Stimulated activated naive CD8-positive, alpha-beta T cell treated with anti-CD3 and anti-CD28 coated beads, Interleukin-15, amount 100 ng/mL, for 72 hours (primary cell): ENCODE results near the gene NGFR.

Experiments
- ATAC-seq: fragments of 150-1000 bp; cut with Tn5 transposase; 2 replicates; pipeline ENCODE4 v1.10.0; 2021; ENCODE audit warnings: mild to moderate bottlenecking, moderate library complexity
- DNase-seq, 2 donors: peaks; one replicate each; pipeline ENCODE4 v3.0.0; 2021 to 2022
- H3K27ac Mint-ChIP-seq, 2 donors: one replicate each; pipeline ENCODE4 v1.8.0; 2022; ENCODE audit warnings: mild to moderate bottlenecking in 2 of 2, mixed read lengths in 2 of 2, moderate library complexity in 2 of 2
- H3K27me3 Mint-ChIP-seq: one replicate; pipeline ENCODE4 v1.8.0; 2022; ENCODE audit warnings: mixed read lengths
- H3K4me1 Mint-ChIP-seq: one replicate; pipeline ENCODE4 v1.8.0; 2022; ENCODE audit warnings: mild to moderate bottlenecking, mixed read lengths
- H3K4me3 Mint-ChIP-seq, 2 donors: one replicate each; pipeline ENCODE4 v1.8.0; 2022; ENCODE audit warnings: mild to moderate bottlenecking in 2 of 2, mixed read lengths in 2 of 2, moderate library complexity in 1 of 2
- H3K9me3 Mint-ChIP-seq, 2 donors: one replicate each; pipeline ENCODE4 v1.8.0; 2022; ENCODE audit warnings: mixed read lengths in 2 of 2

NGFR gene

GRCh38 chr17:49525831-49526741 lies 31.0 kb downstream of the NGFR start:
- ATAC-seq (no peak), DNase-seq (no peak)
- H3K4me3 Mint-ChIP-seq = no peak overlapping the region
- peaks cover 14% of the 10 kb centered on the region for H3K4me1 Mint-ChIP-seq
- peak overlapping the region in 1 of 2 donors; percentile 2 for H3K27ac Mint-ChIP-seq
- no peaks in the 10 kb centered on the region for H3K9me3 Mint-ChIP-seq
- H3K27me3 Mint-ChIP-seq = peaks cover 21% of the 10 kb centered on the region

GRCh38 chr17:49527927-49528651 lies 33.0 kb downstream of the NGFR start:
- peaks cover 19% of the 10 kb centered on the region for H3K27me3 Mint-ChIP-seq
- no peak overlapping the region for H3K4me3 Mint-ChIP-seq
- no peak for DNase-seq
- no peaks in the 10 kb centered on the region for H3K9me3 Mint-ChIP-seq
- H3K4me1 Mint-ChIP-seq = peaks cover 14% of the 10 kb centered on the region
- H3K27ac Mint-ChIP-seq = peak overlapping the region in 1 of 2 donors; percentile 2
- ATAC-seq = no peak

GRCh38 chr17:49528966-49529365 lies 33.9 kb downstream of the NGFR start:
- Mint-ChIP-seq H3K9me3 (no peaks in the 10 kb centered on the region), H3K27me3 (peaks cover 22% of the 10 kb centered on the region), H3K27ac (no peak overlapping the region), H3K4me1 (peaks cover 5% of the 10 kb centered on the region), H3K4me3 (no peak overlapping the region)
- ATAC-seq (no peak), DNase-seq (no peak)

GRCh38 chr17:49530118-49530517 lies 35.0 kb downstream of the NGFR start:
- H3K27me3 Mint-ChIP-seq = peaks cover 22% of the 10 kb centered on the region
- no peak for DNase-seq
- H3K4me3 Mint-ChIP-seq = no peak overlapping the region
- no peaks in the 10 kb centered on the region for H3K4me1 Mint-ChIP-seq
- no peaks in the 10 kb centered on the region for H3K9me3 Mint-ChIP-seq
- ATAC-seq = no peak
- H3K27ac Mint-ChIP-seq = no peak overlapping the region

GRCh38 chr17:49543860-49544259 lies 48.8 kb downstream of the NGFR start:
- DNase-seq = no peak
- Mint-ChIP-seq H3K4me1 (no peaks in the 10 kb centered on the region), H3K9me3 (peaks cover 9 to 16% of the 10 kb centered on the region in 2 donors), H3K4me3 (no peak overlapping the region), H3K27ac (no peak overlapping the region), H3K27me3 (peaks cover 9% of the 10 kb centered on the region)
- no peak for ATAC-seq

GRCh38 chr17:49545007-49545660 lies 50.0 kb downstream of the NGFR start:
- ATAC-seq (no peak), DNase-seq (no peak)
- Mint-ChIP-seq H3K27me3 (peaks cover 9% of the 10 kb centered on the region), H3K4me1 (no peaks in the 10 kb centered on the region), H3K9me3 (peaks cover 9 to 16% of the 10 kb centered on the region in 2 donors), H3K27ac (no peak overlapping the region), H3K4me3 (no peak overlapping the region)

GRCh38 chr17:49545806-49546545 lies 50.9 kb downstream of the NGFR start:
- ATAC-seq (no peak), DNase-seq (no peak)
- H3K27ac Mint-ChIP-seq = peak overlapping the region in 1 of 2 donors; percentile 43
- no peaks in the 10 kb centered on the region for H3K4me1 Mint-ChIP-seq
- no peak overlapping the region for H3K4me3 Mint-ChIP-seq
- peaks cover 9 to 16% of the 10 kb centered on the region in 2 donors for H3K9me3 Mint-ChIP-seq
- H3K27me3 Mint-ChIP-seq = peaks cover 9% of the 10 kb centered on the region

GRCh38 chr17:49546546-49547535 lies 51.7 kb downstream of the NGFR start:
- H3K27ac Mint-ChIP-seq = no peak overlapping the region
- no peaks in the 10 kb centered on the region for H3K4me1 Mint-ChIP-seq
- H3K4me3 Mint-ChIP-seq = no peak overlapping the region
- DNase-seq (no peak), ATAC-seq (no peak)
- peaks cover 9% of the 10 kb centered on the region for H3K27me3 Mint-ChIP-seq
- peaks cover 9 to 16% of the 10 kb centered on the region in 2 donors for H3K9me3 Mint-ChIP-seq

- H3K4me1 Mint-ChIP-seq = no peaks in the 10 kb centered on the region
- ATAC-seq = no peak
- H3K9me3 Mint-ChIP-seq = peaks cover 9 to 16% of the 10 kb centered on the region in 2 donors
- DNase-seq = no peak
- H3K27me3 Mint-ChIP-seq = peaks cover 9% of the 10 kb centered on the region
- H3K27ac Mint-ChIP-seq = no peak overlapping the region
- no peak overlapping the region for H3K4me3 Mint-ChIP-seq
Observed at GRCh38 chr17:49547566-49547965, 52.5 kb downstream of the NGFR start.

GRCh38 chr17:49548051-49548505 lies 53.0 kb downstream of the NGFR start:
- Mint-ChIP-seq H3K9me3 (peaks cover 9 to 14% of the 10 kb centered on the region in 2 donors), H3K4me3 (no peak overlapping the region), H3K4me1 (no peaks in the 10 kb centered on the region), H3K27ac (peak overlapping the region in 1 of 2 donors; percentile 8), H3K27me3 (peaks cover 9% of the 10 kb centered on the region)
- ATAC-seq (no peak), DNase-seq (no peak)

- Mint-ChIP-seq H3K9me3 (peaks cover 5 to 8% of the 10 kb centered on the region in 2 donors), H3K27ac (no peak overlapping the region), H3K4me1 (no peaks in the 10 kb centered on the region), H3K27me3 (peaks cover 9% of the 10 kb centered on the region), H3K4me3 (no peak overlapping the region)
- DNase-seq (no peak), ATAC-seq (no peak)
Observed at GRCh38 chr17:49548506-49549310, 53.6 kb downstream of the NGFR start.

- peaks cover 0 to 2% of the 10 kb centered on the region in 2 donors for H3K9me3 Mint-ChIP-seq
- no peak overlapping the region for H3K4me3 Mint-ChIP-seq
- no peak overlapping the region for H3K27ac Mint-ChIP-seq
- H3K4me1 Mint-ChIP-seq = no peaks in the 10 kb centered on the region
- no peak for ATAC-seq
- DNase-seq = no peak
- peaks cover 9% of the 10 kb centered on the region for H3K27me3 Mint-ChIP-seq
Observed at GRCh38 chr17:49549311-49549605, 54.2 kb downstream of the NGFR start.

- Mint-ChIP-seq H3K4me3 (no peak overlapping the region), H3K27me3 (peaks cover 9% of the 10 kb centered on the region), H3K27ac (peak overlapping the region in 1 of 2 donors; percentile 74), H3K9me3 (no peaks in the 10 kb centered on the region), H3K4me1 (no peaks in the 10 kb centered on the region)
- ATAC-seq = no peak
- no peak for DNase-seq
Observed at GRCh38 chr17:49549691-49550678, 54.9 kb downstream of the NGFR start.
